GM23248 (cell line): ENCODE data around the gene DMBT1. TPM values are rescaled to one million over a fixed set of nuclear protein-coding genes. Genes with fewer than 3 reads are reported as not detected.

Source experiments
- DNase-seq: peaks from one replicate; pipeline ENCODE4 v3.0.0-alpha.2; 2015
- H2AFZ ChIP-seq: fragments of 200-600 bp; sonication (generic); 2 replicates; pipeline ENCODE4 v1.6.1; 2016; ENCODE audit warnings: antibody characterized with exemption
- H3F3A ChIP-seq: fragments of 200-600 bp; sonication (generic); 2 replicates; pipeline ENCODE4 v1.6.1; 2016; ENCODE audit warnings: mild to moderate bottlenecking, antibody characterized with exemption, mixed run types; ENCODE audit not compliant: insufficient read depth
- H3K27ac ChIP-seq: fragments of 200-600 bp; sonication (generic); 2 replicates; pipeline ENCODE4 v1.5.1; 2016; ENCODE audit warnings: mild to moderate bottlenecking
- H3K27me3 ChIP-seq: fragments of 200-600 bp; sonication (generic); replicated peaks from 2 replicates; pipeline ENCODE4 v1.6.1; 2016; ENCODE audit warnings: mild to moderate bottlenecking; ENCODE audit not compliant: insufficient read depth
- H3K36me3 ChIP-seq: fragments of 200-600 bp; sonication (generic); 2 replicates; pipeline ENCODE4 v1.6.1; 2016; ENCODE audit warnings: low read depth, mild to moderate bottlenecking
- H3K4me1 ChIP-seq: fragments of 200-600 bp; sonication (generic); 2 replicates; pipeline ENCODE4 v1.6.1; 2016; ENCODE audit warnings: mild to moderate bottlenecking; ENCODE audit not compliant: insufficient read depth
- H3K4me2 ChIP-seq: fragments of 200-600 bp; sonication (generic); one replicate; pipeline ENCODE4 v1.6.1; 2016; ENCODE audit warnings: mild to moderate bottlenecking; ENCODE audit not compliant: unreplicated experiment
- H3K4me3 ChIP-seq: fragments of 200-600 bp; sonication (generic); 2 replicates; pipeline ENCODE4 v1.5.1; 2016; ENCODE audit warnings: mild to moderate bottlenecking
- H3K79me2 ChIP-seq: fragments of 200-600 bp; sonication (generic); 2 replicates; pipeline ENCODE4 v1.6.1; 2016; ENCODE audit warnings: mild to moderate bottlenecking; ENCODE audit not compliant: insufficient read depth
- H3K9ac ChIP-seq: fragments of 200-600 bp; sonication (generic); 2 replicates; pipeline ENCODE4 v1.6.1; 2016; ENCODE audit warnings: mild to moderate bottlenecking
- H3K9me2 ChIP-seq: fragments of 200-600 bp; sonication (generic); 2 replicates; pipeline ENCODE4 v1.6.1; 2016; ENCODE audit warnings: mixed run types, mild to moderate bottlenecking, moderate library complexity; ENCODE audit not compliant: insufficient read depth
- H3K9me3 ChIP-seq: fragments of 200-600 bp; sonication (generic); one replicate; pipeline ENCODE4 v1.6.1; 2017; ENCODE audit warnings: low read depth
- H4K20me1 ChIP-seq: fragments of 200-600 bp; sonication (generic); 2 replicates; pipeline ENCODE4 v1.6.0; 2016; ENCODE audit not compliant: insufficient read depth
- EZH2 ChIP-seq: fragments of 200-600 bp; sonication (generic); IDR thresholded peaks from 2 replicates; pipeline ENCODE4 v1.6.1; 2018; ENCODE audit warnings: antibody characterized with exemption, mild to moderate bottlenecking; ENCODE audit not compliant: insufficient read depth, poor library complexity, severe bottlenecking
- EZH2phosphoT487 ChIP-seq: fragments of 200-600 bp; sonication (generic); IDR thresholded peaks from 2 replicates; pipeline ENCODE4 v1.6.1; 2018; ENCODE audit warnings: antibody characterized with exemption, moderate library complexity, mild to moderate bottlenecking, low read depth; ENCODE audit not compliant: insufficient read depth
- WGBS, 2 experiments: methylation state at CpG; one replicate each; pipeline ENCODE4 v1.1.6; 2015 to 2017; ENCODE audit warnings: low lambda C conversion rate in 2 of 2, low coverage in 1 of 2; ENCODE audit errors: missing lambda C conversion rate in 2 of 2; 5-methylcytosine and 5-hydroxymethylcytosine counted together
- in situ Hi-C: fragments of 300-500 bp; cut with MboI; formaldehyde crosslinking; loops from 2 replicates; pipeline ENCODE4 v1.15.0; 2020
- polyA plus RNA-seq: library from polyadenylated mRNA; unstranded; fragments of >200 nt; fragmentation: Nextera tagmentation; extraction: Ambion mirVana; gene quantifications from 2 replicates; pipeline ENCODE4 v1.2.1, GENCODE V29; 2016
- total RNA-seq: library from RNA; depleted of rRNA; stranded (reverse); fragments of >200 nt; shearing (Covaris generic); gene quantifications from 2 replicates; pipeline ENCODE4 v1.2.3, GENCODE V29; 2014

Gene DMBT1
- total and polyA plus RNA-seq, 2 experiments from 2014 or later = not detected

GRCh38 chr10:122531261-122531660 is 29.3 kb upstream of the DMBT1 start:
- Histone ChIP-seq H3K27ac (no peak overlapping the region), H3K36me3 (no peaks in the 10 kb centered on the region), H4K20me1 (no peaks in the 10 kb centered on the region), H3K79me2 (no peaks in the 10 kb centered on the region), H3K9me3 (no peaks in the 10 kb centered on the region), H3K4me1 (no peaks in the 10 kb centered on the region), H3K27me3 (no peaks in the 10 kb centered on the region), H3K4me2 (no peak overlapping the region), H3K4me3 (no peak overlapping the region), H3K9ac (no peak overlapping the region), H3F3A (no peaks in the 10 kb centered on the region), H3K9me2 (no peaks in the 10 kb centered on the region), H2AFZ (no peak overlapping the region)
- in situ Hi-C loops = no loop called here
- no peak for DNase-seq
- TF ChIP-seq EZH2phosphoT487 (no peak), EZH2 (no peak)
- WGBS, 2 experiments = 70 to 71% methylated on average over 5 of the region's 5 CpGs

- Histone ChIP-seq H3K4me3 (no peak overlapping the region), H3K36me3 (no peaks in the 10 kb centered on the region), H3K9me3 (no peaks in the 10 kb centered on the region), H3K27me3 (no peaks in the 10 kb centered on the region), H3K27ac (no peak overlapping the region), H3K4me1 (no peaks in the 10 kb centered on the region), H3K79me2 (no peaks in the 10 kb centered on the region), H3F3A (no peaks in the 10 kb centered on the region), H4K20me1 (no peaks in the 10 kb centered on the region), H3K9me2 (no peaks in the 10 kb centered on the region), H3K9ac (no peak overlapping the region), H3K4me2 (no peak overlapping the region), H2AFZ (no peak overlapping the region)
- WGBS, 2 experiments = 15 to 26% methylated on average over 3 of the region's 3 CpGs
- no peak for DNase-seq
- TF ChIP-seq EZH2phosphoT487 (no peak), EZH2 (no peak)
- in situ Hi-C loops = no loop called here
Measured at GRCh38 chr10:122531939-122532338, 28.6 kb upstream of the DMBT1 start.

DNA sequence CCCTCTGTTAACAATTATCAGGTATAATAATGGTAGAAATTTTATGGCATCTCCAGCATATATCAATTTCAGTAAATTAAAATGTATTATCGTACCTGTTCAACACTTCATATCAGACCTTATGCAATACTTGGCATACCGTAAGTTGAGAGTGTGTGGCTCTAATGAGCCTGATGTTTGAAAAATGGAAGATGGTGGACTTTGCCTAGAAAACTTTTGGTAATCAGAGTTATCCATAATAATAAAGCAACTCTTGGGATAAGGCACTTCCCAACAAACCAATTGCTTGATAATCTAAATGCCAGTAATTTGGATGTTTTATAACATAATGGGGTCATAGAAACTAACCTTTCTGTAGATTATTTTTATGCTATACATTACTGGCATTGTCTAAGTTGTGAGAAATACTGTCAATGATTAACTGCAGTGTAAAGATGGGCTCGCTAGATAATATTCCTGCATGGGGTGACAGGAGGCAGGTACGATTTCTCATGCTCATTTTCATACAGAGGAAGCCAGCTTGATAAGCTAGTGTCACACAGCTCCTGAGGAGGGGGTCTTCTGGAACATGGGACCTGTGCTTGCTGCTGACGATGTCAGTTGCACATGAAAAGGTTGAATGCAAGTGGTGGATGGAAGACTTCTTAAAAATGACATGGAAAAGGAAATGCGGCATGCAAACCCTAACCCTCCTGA is 27.8 kb upstream of the DMBT1 start:
- no peak overlapping the region for H2AFZ ChIP-seq
- 73 to 74% methylated on average over 6 of the region's 6 CpGs for WGBS, 2 experiments
- no peaks in the 10 kb centered on the region for H3K9me3 ChIP-seq
- TF ChIP-seq EZH2 (no peak), EZH2phosphoT487 (no peak)
- H3K4me3 ChIP-seq = no peak overlapping the region
- H3K9ac ChIP-seq = no peak overlapping the region
- H3K79me2 ChIP-seq = no peaks in the 10 kb centered on the region
- H3K27me3 ChIP-seq = no peaks in the 10 kb centered on the region
- no peaks in the 10 kb centered on the region for H3F3A ChIP-seq
- no peaks in the 10 kb centered on the region for H3K4me1 ChIP-seq
- H3K36me3 ChIP-seq = no peaks in the 10 kb centered on the region
- no peak overlapping the region for H3K27ac ChIP-seq
- in situ Hi-C loops = no loop called here
- H3K4me2 ChIP-seq = no peak overlapping the region
- H4K20me1 ChIP-seq = no peaks in the 10 kb centered on the region
- DNase-seq = no peak
- H3K9me2 ChIP-seq = no peaks in the 10 kb centered on the region

GRCh38 chr10:122537545-122537944 is 23.0 kb upstream of the DMBT1 start:
- Histone ChIP-seq H3K4me2 (no peak overlapping the region), H3K9me2 (no peaks in the 10 kb centered on the region), H3K4me1 (no peaks in the 10 kb centered on the region), H3K79me2 (no peaks in the 10 kb centered on the region), H4K20me1 (no peaks in the 10 kb centered on the region), H3F3A (no peaks in the 10 kb centered on the region), H3K27me3 (no peaks in the 10 kb centered on the region), H3K9me3 (no peaks in the 10 kb centered on the region), H3K4me3 (no peak overlapping the region), H3K27ac (no peak overlapping the region), H3K36me3 (no peaks in the 10 kb centered on the region), H3K9ac (no peak overlapping the region), H2AFZ (no peak overlapping the region)
- TF ChIP-seq EZH2 (no peak), EZH2phosphoT487 (no peak)
- no peak for DNase-seq
- 83 to 84% methylated on average over 2 of the region's 2 CpGs for WGBS, 2 experiments
- in situ Hi-C loops = no loop called here
